HUES48 (cell line): Measurements from ENCODE around the gene ZNF831.

Experiments
- H3K27ac ChIP-seq: one replicate; pipeline ENCODE4 v1.7.0; 2013; ENCODE audit warnings: low read depth, low read length, inconsistent platforms
- H3K27me3 ChIP-seq: 2 replicates; pipeline ENCODE4 v1.6.1; 2013; ENCODE audit warnings: mild to moderate bottlenecking, low read length; ENCODE audit not compliant: control insufficient read depth, insufficient read depth
- H3K36me3 ChIP-seq: 2 replicates; pipeline ENCODE4 v1.6.1; 2013; ENCODE audit warnings: low read length; ENCODE audit not compliant: control insufficient read depth, insufficient read depth
- H3K4me1 ChIP-seq: 2 replicates; pipeline ENCODE4 v1.6.1; 2013; ENCODE audit warnings: mild to moderate bottlenecking, low read length; ENCODE audit not compliant: control insufficient read depth, insufficient read depth
- H3K4me3 ChIP-seq: 2 replicates; pipeline ENCODE4 v1.5.1; 2013; ENCODE audit warnings: mild to moderate bottlenecking, low read depth, low read length
- H3K9ac ChIP-seq: 2 replicates; pipeline ENCODE4 v1.6.1; 2013; ENCODE audit warnings: mild to moderate bottlenecking, low read depth, low read length, moderate library complexity
- H3K9me3 ChIP-seq: 2 replicates; pipeline ENCODE4 v1.6.1; 2013; ENCODE audit warnings: low read length; ENCODE audit not compliant: control insufficient read depth, insufficient read depth

Gene ZNF831

DNA sequence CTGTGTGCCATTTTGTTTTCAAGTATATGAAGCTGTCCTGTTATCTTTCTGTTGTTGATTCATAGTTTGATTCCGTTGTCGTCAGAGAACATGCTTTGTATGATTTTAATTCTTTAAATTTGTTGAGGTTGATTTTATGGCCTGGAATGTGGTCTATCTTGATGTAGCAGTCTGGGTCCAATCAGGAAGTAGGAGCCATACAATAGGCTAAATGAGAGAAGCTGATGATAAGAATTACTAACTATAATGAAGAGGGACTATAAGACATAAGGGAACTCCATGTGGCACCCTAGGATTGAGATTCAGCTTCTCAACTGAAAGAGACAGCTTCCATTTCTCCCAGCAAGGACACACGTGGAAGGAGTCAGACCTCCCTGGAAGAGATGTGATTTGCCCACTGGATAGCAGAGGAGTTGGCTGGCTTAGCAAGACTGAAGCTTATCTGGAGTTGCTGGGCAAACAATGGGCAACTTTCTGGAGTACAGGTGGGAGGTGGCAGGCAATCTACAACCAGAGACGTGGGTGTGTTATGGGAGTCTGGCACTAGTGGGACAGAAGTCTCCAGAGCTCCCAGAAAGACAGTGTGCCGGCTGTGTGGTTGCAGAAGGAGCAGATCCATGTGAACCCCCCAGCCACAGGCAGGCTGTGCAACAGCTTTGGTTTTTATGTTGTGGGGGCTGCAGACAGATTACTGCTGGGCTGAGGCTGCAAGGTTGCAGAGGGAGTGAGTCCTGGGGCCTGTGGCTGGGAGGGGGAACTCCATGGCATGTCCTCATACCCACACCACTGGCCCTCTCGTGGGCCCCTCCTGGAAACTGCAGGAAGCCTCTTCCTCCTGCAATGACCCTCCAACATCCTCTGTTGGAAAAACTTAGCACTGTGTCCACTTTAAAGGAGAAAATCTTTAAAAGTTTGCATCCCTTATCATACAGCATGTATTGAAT is 7.1 kb downstream of the ZNF831 start:
- Histone ChIP-seq H3K9me3 (no peaks in the 10 kb centered on the region), H3K4me1 (no peaks in the 10 kb centered on the region), H3K36me3 (no peaks in the 10 kb centered on the region), H3K9ac (no peak overlapping the region), H3K27me3 (no peaks in the 10 kb centered on the region), H3K27ac (no peak overlapping the region), H3K4me3 (no peak overlapping the region)

DNA sequence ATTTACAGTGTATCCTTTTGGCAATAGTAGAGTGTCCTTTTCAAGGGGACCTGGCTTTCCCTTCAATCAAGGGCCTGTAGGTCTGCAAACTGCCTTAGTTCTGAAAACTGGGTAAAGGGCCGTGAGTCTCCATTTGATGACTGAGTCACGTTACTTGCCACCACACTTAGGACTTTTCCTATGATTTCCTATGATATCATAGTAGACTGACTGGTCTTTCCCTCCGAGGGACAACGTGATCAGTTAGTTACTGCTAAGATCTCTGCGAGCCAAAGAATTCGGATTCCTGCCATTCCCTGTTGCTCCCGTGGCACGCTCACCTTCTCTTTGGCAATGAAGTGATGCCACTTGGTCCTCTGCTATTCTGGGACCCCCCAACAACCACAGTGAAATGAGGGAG is 8.4 kb downstream of the ZNF831 start:
- Histone ChIP-seq H3K4me3 (no peak overlapping the region), H3K4me1 (no peaks in the 10 kb centered on the region), H3K9ac (no peak overlapping the region), H3K27ac (no peak overlapping the region), H3K27me3 (no peaks in the 10 kb centered on the region), H3K36me3 (no peaks in the 10 kb centered on the region), H3K9me3 (no peaks in the 10 kb centered on the region)

DNA sequence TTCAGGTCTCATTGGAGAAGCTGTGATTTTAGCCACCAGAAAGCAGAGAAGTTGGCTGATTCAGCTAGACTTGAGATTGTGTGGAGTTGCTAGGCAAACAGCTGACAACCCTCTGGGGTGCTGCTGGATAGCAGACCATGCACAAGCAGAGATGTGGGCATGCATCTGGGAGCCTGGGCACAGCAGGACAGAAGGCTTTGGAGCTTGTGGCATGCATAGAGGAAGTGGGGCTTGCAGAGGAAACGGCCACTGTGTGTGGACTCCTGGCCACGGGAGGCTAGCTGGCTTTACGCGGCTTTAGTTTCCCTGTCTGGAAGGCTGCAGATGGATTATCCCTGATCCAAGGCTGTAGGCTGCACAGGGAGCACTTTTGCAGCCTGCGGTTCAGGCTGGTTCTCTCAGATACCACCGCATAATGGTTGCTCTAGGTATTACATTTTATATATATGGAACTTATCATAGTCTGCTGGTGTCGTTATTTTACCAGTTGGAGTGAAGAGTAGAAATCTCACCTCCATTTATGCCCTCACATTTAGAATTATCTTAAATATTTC is 10.4 kb downstream of the ZNF831 start:
- no peaks in the 10 kb centered on the region for H3K4me1 ChIP-seq
- no peak overlapping the region for H3K9ac ChIP-seq
- no peaks in the 10 kb centered on the region for H3K9me3 ChIP-seq
- no peak overlapping the region for H3K27ac ChIP-seq
- H3K4me3 ChIP-seq: no peak overlapping the region
- no peaks in the 10 kb centered on the region for H3K27me3 ChIP-seq
- no peaks in the 10 kb centered on the region for H3K36me3 ChIP-seq

DNA sequence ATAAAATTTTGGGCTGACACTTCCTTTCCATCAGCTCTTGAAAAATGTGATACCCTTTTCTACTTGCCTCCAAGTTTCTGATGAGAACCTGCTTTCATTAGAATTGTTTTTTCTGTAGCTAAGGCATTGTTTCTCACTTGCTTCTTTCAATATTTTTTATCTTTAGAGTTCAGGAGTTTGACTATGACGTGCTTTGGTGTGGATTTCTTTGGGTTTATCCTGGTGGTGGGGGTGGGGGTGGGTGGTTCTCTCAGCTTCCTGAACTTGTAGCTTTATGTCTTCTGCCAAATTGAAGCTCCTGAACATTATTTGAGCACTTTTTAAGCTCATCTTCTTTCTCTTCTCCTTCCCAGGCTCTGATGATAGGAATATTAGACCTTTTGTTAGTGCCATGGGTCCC is 11.4 kb downstream of the ZNF831 start:
- Histone ChIP-seq H3K9me3 (no peaks in the 10 kb centered on the region), H3K9ac (no peak overlapping the region), H3K4me3 (no peak overlapping the region), H3K27ac (no peak overlapping the region), H3K27me3 (no peaks in the 10 kb centered on the region), H3K4me1 (no peaks in the 10 kb centered on the region), H3K36me3 (no peaks in the 10 kb centered on the region)

DNA sequence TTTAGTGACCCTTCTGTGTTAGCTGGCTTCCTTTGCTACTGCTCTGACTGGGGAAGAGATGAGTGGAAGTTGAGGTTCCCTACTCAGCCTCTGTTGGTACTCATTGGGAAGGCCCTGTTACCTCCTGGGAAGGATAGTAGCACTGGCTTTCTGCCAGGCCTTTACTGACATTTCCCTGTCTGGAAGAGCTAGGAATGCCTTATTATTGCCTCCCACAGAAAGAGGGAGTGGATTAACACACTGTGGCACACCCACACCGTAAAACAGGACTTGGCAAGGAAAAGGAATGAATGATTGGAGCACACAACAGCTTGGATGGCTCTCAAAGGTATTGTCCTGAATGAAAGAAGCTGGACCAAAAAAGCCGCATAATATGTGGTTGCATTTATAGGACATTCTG is 12.2 kb downstream of the ZNF831 start:
- H3K9ac ChIP-seq: no peak overlapping the region
- no peaks in the 10 kb centered on the region for H3K27me3 ChIP-seq
- H3K4me1 ChIP-seq: no peaks in the 10 kb centered on the region
- no peaks in the 10 kb centered on the region for H3K36me3 ChIP-seq
- H3K4me3 ChIP-seq: no peak overlapping the region
- H3K27ac ChIP-seq: no peak overlapping the region
- H3K9me3 ChIP-seq: no peaks in the 10 kb centered on the region

DNA sequence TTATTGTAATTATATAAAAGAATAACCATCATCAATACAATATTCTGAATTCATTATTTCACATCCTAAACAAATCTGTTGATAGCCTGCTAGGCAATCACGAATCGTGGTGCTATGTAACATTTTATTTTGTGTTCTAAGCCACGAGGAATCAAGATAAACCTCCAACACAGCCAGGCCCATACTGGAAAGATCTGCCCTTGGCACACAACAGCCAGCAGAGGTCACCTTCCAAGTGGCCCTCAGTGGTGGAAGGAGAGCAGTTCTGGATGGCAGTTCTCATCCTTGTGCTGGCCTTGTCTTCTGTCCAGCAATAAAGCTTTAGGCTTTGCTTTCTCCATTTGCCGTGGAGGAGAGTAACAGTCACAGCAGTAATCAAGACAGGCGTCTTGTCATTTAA is 13.2 kb downstream of the ZNF831 start:
- no peak overlapping the region for H3K4me3 ChIP-seq
- H3K4me1 ChIP-seq: no peaks in the 10 kb centered on the region
- no peaks in the 10 kb centered on the region for H3K9me3 ChIP-seq
- no peaks in the 10 kb centered on the region for H3K27me3 ChIP-seq
- H3K9ac ChIP-seq: no peak overlapping the region
- H3K36me3 ChIP-seq: no peaks in the 10 kb centered on the region
- H3K27ac ChIP-seq: no peak overlapping the region

DNA sequence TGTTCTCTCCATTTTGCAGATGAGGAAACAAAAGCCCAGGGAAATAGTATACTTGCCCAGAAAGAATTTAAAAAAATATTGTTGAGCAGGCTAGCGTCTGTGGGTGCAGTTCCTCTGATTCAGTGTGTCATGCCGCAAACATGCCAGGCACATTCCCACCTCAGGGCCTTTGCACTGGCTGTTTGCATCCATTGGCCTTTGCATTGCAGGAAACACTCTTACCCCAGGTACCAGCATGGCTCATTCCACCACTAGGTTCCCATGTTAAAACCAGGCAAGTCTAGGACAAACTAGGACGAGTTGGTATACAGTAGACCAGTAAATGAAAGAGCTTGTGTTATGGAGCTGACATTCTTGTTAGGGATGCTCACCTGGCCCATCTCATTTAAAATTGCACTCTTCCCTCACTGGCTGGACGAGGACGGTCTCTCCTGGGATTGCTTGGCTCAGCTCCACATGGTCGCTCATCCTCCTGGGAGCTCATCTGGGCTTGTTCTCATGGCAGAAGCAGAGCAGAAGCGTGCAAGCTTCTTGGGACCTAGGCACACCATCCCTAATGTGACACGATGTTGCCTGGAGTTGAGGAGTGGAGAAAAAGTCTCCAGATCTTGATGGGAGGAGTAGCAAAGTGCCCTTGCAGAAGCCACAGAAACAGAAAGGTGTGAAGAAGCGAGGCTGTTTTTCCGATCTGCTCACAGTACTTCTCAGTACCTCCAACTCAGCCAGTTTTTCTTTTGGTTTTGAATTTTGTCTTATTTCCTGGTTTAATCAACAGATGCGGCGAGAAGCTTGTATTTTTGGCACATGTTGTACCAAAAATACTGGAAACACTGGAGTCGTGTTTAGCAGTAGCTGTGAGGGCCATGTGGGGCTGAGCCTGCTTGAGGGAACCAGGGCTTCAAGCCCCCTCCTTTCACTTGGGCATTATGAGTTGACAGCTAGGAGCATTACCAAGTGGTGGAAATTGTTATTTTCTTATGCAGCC is 13.9 kb downstream of the ZNF831 start:
- H3K4me3 ChIP-seq: no peak overlapping the region
- no peaks in the 10 kb centered on the region for H3K27me3 ChIP-seq
- H3K9me3 ChIP-seq: no peaks in the 10 kb centered on the region
- no peak overlapping the region for H3K27ac ChIP-seq
- no peak overlapping the region for H3K9ac ChIP-seq
- no peaks in the 10 kb centered on the region for H3K36me3 ChIP-seq
- no peaks in the 10 kb centered on the region for H3K4me1 ChIP-seq

DNA sequence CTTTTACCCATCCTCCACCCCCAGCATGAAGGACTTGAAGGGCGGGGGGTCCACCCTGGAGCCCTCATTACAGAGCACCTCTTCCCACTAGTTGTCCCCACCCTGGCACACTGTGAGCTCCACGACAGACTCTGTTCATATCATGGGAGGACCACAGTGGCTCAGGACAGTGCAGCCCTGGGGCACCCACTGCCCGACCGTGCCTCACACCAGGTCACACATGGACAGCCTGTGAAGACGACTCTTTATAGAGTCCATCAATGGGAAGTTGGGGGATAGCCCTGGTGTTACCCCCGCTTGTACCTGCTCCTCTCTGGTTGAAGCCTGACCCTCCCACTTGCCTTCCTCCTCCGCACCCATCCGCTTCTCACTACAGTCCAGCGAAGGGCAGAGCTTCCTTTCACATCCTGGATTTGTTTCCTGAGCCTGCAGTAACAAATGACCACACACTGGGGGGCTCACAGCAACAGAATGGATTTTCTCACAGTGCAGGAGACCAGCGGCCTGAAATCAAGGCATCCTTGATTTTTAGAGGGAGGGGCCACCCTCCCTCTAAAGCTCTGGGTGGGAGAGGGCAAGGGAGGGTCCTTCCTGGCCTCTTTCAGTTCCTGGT is 15.5 kb downstream of the ZNF831 start:
- Histone ChIP-seq H3K9ac (no peak overlapping the region), H3K9me3 (no peaks in the 10 kb centered on the region), H3K36me3 (no peaks in the 10 kb centered on the region), H3K4me1 (no peaks in the 10 kb centered on the region), H3K27me3 (no peaks in the 10 kb centered on the region), H3K4me3 (no peak overlapping the region), H3K27ac (no peak overlapping the region)

DNA sequence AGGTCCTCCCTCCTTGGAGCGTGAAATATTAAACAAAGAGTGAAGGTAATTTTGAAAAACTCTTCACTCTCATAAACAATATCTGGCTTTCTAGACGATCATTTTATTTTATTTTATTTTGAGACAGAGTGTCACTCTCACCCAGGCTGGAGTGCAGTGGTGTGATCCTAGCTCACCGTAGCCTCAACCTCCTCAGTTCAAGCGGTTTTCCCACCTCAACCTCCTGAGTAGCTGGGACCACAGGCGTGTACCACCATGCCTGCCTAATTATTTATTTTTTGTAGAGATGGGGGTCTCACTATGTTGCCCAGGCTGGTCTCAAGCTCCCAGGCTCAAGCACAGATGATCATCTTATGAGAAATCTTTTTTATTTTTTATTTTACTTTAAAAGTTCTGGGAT is 16.4 kb downstream of the ZNF831 start:
- Histone ChIP-seq H3K27ac (no peak overlapping the region), H3K27me3 (no peaks in the 10 kb centered on the region), H3K4me1 (no peaks in the 10 kb centered on the region), H3K4me3 (no peak overlapping the region), H3K9me3 (no peaks in the 10 kb centered on the region), H3K9ac (no peak overlapping the region), H3K36me3 (no peaks in the 10 kb centered on the region)

DNA sequence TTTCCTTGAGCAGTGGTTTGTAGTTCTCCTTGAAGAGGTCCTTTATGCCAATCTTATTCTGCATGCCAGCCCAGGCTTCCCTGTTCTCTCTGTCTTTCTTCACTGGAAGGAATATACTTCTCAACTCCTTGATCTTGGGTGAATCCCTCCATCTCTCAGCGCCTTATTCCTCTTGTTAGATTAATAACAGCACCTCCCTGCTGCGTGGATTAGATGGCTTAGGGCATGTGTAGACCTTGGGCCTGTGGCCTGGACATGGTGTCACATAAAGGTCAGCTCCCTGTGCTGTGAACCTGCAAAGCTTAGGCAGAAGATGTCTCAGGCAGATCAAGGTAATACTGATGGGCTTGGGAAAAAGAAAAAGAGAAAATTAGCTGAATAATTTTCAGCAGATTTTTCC is 18.3 kb downstream of the ZNF831 start:
- Histone ChIP-seq H3K4me3 (no peak overlapping the region), H3K36me3 (no peaks in the 10 kb centered on the region), H3K27me3 (no peaks in the 10 kb centered on the region), H3K9ac (no peak overlapping the region), H3K27ac (no peak overlapping the region), H3K4me1 (no peaks in the 10 kb centered on the region), H3K9me3 (no peaks in the 10 kb centered on the region)
